NCI-H526 (cell line): ENCODE measurements around the gene AP3D1.

ENCODE experiments used
- DNase-seq, 2 experiments: peaks; one replicate each; lab custom pipeline; 2025; lab: John Stamatoyannopoulos, UW

The AP3D1 gene

DNA sequence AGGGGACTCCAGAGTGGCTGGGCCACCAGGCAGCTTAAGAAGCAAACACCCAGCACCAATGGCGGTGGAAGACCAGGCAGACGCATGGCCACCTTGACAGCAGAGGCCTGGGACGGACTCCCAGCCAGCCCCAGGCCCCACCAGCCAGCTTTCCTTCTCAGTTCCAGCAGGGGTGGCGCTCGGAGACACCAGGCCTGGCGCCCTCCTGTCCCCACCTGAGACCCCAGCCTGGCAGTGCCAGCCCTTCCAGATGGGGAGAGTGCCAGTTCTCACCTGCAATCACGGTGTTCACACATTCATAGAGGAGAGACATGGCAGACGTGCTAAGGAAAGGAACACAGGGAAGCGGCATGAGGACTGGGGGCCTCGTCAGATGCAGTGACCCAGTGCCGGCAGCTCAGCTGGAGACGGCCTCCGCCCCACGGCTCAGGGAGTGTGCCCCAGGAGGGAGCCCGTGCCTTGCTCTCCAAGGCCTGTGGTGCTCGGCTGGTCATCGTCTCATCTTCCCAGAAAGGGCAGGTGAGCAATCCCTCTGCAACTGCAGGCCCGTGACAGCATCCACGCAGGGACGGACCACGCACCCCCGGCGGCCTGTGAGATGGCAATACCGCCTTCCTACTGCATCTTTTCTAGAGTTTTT lies 24.4 kb downstream of the AP3D1 start:
- DNase-seq: no peak

DNA sequence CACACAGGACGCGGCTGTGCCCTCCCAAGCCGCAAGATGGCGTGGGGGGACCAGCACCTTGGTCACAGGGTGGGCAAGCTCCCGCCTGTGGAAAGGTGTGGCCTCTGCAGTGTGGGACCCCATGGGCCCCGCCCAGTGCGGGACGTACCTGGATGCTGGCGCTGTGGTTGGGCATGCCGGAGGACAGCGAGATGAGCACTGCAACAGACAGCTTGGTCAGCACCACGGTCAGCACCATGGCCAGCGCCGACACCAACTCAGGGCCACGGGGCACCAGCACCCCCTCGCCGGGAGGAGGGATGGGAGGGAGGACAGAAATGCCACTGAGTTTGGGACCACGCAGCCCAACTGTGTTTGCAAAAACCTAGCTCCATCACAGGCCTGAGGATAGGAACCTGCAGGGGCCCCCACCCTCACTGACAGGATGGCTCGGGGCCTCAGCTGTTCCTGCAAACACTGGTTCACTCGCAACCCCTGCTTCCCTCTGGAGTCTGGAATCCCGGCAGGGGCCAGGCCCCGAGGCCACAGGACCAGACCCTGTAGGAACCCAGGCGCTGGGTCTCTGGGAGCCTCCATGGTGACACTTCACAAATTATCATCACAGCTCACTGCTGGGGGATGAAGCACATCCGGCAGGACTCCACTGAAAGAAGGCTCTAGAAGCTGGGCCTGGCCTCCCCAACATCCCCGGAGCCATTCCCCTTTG lies 27.5 kb downstream of the AP3D1 start:
- no peak for DNase-seq

DNA sequence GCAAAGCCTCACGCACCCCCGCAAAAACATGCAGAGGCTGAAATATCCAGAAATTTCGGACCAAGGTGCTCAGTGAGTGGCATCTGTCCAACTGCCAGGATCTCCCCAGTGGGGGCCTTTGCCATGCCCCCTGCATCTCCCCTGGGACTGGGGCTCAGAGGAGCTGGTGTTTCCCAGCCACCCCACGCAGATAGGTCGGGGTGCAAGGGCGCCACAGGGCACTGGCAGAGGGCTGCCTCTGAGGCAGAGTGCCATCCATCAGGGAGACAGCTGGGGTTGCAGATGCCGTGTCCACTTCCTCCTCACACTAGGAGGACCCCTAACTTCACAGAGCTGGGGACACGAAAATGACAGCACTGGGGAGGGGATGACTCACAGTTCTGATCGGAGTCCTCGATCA lies 28.4 kb downstream of the AP3D1 start:
- no peak for DNase-seq

DNA sequence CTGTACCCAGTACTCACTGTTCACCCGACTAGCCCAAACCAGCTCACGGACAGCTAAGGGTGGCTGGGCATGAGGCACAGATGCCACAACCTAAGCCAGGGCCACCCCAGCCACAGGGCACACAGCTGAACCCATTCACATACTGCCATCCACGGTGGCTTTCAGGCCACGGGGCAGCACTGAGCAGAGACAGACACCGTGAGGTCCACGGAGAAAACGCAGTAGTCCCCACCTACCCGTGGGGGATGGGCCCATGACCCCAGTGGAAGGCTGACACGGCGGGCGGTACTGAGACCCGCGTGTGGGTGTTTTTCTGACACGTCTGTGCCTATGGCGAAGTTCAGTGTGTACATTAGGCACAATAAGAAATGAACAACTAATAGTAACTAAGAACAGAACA lies 29.1 kb downstream of the AP3D1 start:
- DNase-seq: no peak

DNA sequence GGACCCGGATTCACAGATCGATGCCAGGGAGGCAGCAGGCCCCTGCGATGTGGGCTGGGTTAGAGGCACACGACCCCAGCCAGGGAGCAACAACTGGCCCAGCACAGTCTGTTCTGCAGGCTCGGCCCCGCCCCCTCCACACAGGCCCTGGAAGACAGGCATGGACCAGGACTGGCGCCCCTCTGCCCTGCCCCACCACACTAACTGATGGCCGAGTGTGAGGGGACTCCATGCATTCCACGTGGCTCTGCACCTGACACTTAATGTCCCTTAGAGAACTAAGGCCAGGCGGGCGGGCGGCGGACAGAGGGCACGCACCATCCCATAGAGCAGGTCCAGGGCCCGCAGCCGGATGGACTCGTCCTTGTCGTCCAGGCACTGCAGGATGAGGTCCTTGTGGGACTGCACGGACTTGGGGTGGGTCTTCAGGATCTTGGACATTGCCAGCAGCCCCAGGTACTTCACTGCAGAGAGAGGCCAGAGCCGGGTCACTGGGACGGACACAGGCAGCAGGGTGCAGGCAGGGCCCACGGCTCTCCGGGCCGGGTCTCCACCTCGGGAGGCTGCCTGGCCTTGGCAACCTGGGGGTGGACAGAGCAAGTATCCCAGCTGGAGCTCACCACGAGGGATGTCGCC lies 29.8 kb downstream of the AP3D1 start:
- no peak for DNase-seq

DNA sequence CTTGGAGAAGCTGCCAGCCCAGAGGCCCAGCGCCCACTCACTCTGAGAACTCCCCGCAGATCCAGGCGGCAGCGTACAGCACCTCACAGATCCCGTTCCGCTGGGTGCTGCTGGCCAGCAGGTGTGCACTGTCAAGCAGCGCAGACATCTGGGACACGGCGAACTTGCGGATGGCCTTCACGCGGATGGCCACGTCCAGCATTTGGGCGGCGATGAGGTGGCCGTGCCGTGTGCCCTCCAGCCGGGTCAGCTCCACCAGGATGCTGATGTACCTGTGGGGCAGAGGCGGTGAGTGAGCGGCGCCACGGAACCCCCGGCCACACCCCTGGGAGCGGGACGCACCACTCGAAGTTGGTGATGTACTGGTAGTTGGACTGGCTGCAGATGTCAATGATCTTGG lies 30.5 kb downstream of the AP3D1 start:
- DNase-seq: no peak

DNA sequence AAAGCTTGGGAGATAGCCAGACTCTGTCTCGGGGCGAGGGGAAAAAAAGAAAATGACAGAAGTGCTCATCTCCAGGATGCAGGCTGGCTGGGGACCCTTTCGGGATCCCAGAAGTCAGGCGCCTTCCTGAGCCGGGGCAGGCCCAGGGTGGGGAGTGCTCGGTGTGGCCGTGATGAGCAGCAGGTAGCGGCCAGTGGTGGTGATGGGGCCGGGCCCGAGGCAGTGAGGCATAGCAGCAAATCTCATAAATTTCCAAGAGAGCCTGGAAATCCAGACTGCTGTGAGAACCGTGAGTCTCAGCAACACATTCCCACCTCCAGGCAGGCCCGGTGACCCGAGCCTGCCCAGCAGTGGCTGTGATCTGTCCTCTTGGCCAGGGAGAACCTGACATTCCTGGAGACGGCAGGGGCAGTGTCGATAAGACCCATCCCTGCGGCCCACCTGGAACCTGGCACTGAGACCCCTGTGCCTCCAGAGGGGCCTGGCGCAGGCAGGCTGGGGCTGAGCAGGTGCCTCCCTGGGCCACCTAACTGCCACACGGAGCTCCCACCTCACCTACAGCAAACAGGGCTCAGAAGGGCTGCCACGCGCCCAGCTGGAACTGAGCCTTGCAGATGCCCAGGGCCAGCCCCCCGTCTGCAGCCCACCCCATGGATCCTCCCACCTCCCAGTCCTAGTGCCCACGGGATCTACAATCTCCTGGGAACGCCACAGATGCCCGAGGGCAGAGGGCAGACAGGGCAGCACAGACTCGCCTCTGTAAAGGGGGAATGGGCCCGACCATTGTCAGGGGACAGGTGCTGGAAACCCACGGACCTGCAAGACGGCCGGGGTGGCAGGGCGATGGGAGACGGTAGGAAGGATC lies 31.2 kb downstream of the AP3D1 start:
- DNase-seq: no peak

DNA sequence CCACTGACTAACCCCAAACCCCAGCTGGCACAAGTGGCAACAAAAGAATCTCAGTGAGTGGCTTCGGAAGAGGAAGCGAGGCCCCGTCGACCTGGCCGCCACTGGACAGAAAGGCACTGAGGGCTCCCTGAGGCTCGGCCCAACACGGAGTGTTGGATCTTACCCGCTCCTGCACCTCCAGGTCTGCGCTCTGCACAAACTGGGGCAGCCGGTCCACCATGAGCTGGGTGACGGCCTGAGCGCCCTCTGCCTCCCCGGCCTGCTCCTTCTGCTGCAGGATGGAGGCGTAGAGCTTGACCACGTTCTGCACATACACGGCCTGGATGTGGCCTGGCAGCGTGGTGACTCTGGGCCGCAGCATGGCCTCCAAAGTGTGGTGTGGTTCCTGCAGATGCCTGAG lies 32.9 kb downstream of the AP3D1 start:
- no peak for DNase-seq

DNA sequence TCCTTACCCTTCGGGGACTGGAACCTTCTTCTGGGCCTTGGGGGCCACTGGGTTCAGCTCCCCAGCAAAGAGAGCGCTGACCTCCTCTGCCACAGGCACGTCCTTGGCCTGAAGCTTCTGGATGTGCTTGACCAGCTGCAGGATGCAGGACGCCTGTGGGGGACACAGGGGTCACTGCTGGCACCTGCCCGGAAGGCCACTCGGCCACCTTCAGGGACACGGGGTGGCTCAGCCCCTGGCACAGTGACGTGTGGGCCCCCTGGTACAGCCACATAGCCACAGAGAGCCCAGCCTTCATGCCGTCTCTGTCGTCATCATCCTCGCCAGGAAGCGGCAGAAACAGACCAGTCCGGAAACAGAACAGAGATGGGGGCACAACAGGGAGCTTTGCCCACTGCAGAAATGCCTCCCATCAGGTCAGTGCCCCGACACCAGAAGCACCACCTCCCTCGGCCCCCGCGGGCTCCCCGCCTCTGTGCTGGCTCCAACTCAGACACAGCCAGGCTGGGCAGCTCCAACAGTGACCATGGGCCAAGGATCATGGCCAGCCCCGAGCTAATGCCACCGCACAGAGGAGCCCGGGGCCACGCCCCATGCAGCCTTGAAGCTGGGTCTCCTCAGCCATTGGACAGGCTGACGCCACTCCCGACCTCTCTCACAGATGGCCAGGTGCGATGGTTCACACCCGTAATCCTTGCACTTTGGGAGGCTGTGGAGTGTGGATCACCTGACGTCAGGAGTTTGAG lies 34.0 kb downstream of the AP3D1 start:
- DNase-seq: no peak

DNA sequence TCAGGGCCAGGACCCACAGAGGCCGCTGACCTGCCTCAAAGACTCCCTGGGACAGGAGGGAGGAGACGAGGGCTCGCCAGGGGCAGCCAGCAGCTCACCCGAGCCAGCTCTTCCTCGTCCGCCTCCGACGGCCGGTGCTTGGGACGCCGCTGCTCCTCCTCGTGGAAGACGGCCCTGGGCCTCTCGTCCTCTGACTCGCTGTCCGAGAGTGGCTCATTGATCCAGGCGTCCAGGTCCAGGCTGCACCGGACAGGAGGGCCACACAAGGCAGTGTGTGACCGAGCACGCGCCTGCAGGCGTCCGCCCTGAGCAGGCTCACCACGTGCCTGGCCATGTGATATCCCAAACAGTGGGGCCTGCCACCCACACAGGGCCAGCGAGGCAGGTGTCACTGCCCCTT lies 34.9 kb downstream of the AP3D1 start:
- DNase-seq: no peak

DNA sequence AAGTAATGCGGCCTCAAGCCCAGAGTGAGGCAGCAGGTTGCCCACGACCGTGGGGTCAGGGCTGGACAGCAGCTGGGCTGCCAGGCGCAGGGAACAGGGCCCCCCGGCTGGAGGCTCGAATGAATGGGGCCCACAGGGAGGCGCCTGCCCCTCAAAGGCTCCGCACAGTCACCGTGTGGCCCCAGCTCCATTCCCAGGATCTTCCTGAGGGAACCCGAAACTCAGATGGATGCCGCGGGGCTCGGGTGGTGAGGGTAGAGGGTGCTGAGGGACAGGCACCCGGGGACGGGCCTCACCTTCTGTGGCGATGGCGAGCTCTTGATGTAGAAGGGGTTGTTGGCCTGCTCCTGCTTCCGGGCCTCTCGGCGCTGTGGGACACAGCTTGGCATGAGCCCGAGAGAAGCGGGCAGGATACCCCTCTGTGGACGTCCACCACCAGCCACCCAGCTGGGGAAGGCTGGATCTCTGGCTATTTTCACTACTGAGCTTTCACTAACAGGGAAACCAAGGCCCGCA lies 35.4 kb downstream of the AP3D1 start:
- DNase-seq: no peak

DNA sequence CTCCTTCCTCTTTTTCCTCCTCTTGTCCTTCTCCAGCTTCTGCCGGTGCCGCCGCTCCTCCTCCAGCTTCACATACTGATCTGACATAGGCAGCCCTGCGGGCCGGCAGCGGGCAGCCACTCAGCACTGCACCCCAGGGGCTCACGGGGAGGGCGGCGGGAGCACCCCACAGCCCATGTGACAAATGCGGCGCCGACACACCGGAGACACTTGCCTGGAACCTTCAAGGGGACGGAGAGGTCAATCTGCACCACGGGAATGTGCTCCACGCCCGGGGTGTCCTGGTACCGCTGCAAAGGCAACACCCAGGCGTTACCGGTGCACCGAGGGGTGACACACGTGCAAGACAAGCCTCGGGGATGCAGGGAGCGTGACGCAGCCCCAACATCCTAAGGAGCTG lies 36.0 kb downstream of the AP3D1 start:
- no peak for DNase-seq

DNA sequence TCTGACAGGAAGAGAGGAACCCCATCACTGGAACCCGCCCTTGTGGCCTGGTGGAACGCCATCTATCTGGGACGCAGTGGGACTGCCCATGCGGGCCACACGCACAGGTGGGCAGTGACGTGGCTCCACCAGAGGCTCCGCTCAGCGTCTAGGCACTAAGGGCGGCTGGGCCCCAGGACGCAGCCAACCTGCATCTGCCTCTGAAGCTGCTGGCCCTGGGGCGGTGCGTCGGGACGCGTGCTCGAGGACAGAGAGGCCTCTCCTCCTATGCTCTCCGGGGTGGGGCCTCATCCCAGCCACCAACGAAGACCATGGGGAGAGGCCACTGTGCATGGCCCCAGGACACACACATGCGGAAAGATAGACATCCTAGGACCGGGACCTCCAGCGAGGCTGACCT lies 36.5 kb downstream of the AP3D1 start:
- DNase-seq: no peak

DNA sequence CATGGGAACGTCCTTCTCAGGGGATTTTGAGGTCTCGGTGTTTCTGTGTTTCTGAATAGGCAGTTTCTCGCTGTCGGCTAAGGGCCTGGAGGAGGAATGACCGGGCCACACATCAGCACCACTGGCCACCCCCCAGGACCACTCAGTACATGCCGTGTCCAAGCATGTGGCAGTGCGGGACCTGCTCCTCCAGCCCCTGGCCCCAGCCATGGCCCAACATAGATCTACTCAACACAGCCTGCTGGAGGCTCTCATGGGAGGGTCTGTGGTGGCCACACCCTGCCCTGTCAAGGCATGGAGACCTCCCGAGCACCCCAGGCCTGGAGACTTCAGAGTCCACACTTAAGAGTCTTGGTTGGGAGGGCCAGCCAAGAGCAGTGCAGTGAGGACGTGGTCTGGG lies 37.1 kb downstream of the AP3D1 start:
- DNase-seq: no peak

DNA sequence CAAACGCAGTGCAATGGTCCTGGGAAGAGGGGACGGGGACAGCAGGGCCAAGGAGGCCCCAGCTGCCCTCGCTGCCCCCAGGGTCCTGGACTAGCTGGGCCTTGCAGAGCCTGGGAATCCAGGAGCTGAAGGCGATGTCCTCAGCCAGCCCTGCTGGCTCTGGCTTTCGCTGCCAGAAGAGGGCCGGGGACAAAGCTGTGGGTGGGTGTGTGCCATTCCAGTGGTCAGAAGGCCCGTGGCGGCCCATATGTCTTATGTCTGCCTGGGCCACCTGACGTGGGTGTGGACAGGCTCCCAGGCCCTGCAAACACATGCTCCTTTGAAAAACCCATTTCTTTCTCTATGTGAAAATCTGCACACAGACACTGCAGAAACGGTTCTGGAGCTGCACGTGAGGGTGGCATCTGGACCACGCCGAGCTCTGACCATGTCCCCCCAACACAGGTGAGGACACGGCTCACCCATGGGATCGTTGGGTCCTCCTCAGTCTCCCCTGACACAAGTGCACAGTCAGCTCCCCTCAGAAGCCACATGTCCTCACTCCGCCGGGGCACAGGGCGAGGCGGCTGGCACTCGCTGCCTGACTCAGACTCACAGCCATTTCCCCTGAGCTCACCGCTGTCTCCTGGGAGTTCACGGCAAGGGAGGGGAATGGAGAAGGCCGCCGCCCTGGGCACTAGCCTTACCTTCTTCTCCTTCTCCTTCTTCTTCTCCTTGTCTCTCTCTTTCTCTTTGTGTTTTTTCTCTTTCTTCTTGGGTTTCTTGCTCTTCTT lies 37.7 kb downstream of the AP3D1 start:
- no peak for DNase-seq

DNA sequence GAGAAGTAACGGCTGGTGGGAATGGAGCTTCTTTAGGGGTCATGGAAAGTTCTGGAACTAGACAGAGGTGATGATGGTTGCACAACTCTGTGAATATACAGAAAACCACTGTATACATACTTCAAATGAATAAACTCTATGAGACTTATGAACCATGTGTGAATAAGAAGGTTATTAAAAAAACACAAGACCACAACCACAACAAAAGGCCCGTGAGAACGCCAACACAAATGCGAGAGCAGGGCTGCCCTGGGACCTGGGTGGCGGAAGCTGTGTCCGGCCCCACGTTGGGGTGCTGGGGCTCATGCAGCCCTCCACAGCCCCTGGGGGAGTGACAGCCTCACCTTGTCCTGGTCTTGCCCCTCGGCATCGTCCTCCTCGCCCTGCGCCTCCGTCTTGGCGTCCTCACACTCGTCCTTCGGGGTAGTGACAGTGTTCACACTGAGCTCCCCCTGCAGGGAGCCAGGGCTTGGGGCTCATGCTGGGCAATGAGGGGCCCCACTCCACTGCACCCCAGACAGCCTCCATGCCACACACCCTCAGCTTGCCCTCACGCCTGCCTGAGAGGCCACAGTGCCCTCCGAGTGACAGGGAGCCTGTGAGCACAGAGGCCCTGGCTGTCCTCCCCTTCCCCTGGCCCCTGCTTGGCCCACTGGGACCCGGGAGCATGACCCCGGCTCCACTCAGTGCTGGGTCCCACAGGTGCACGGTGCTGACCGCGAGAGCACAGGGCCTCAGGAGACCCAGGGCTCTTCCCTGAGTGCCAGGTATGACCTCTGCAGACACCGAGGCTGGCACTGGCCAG lies 38.6 kb downstream of the AP3D1 start:
- DNase-seq: no peak

DNA sequence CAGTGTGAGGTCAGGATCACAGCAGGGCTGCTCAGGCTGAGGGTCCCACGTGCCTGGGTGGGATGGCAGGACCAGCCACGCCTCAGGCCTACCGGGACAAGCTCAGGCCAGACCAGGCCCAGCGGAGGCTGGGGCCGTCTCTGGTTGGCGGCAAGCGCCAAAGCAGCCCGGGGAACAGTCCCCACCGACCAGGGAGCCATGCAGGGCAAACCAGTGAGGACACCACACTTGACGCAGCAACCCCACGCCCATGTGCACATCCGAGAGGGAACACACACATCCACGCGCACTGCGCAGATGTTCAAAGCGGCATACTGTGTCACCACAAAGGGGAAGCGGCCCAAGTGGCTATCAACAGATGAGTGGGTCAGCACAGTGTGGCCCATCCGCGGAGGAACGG lies 39.5 kb downstream of the AP3D1 start:
- DNase-seq: no peak

DNA sequence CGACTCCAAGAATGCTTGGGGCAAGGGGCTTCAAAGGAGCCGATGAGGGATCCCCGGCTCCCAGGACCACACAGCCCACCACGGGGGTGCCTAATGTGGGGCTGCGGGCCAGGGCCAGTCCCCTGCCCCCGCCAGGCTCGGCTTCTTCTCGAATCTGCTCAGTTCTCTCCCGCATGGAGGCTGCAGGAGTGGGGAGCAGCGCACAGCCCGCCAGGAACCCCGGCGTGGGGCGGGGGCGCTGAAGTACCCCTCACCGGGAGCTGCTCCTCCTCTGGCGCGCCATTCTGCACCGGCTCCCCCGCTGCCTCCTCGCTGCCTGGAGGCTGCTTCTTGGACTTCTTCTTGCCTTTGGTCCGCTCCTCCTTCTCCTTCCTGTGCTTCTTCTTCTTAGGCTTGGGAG lies 39.9 kb downstream of the AP3D1 start:
- no peak for DNase-seq

DNA sequence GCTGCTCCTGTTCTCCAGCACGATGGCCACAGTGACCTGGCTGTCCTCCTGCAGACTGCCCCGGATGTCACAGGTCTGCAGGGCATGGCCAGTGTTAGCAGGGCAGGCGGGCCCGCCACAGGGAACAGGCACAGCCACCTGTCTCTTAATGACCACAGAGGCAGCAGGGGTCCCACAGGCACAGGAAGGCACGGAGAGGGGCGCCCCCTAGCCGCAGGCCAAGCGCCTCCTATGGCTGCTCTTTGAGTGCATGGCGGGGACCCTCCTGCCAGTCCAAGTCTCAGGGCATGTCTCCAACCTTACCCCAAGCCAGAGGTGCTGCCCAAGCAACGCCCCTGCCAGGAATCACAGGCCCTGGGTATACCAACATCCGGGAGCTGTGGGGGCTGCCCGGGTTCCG lies 40.5 kb downstream of the AP3D1 start:
- DNase-seq: no peak
